D341Med (cell line): Measurements from ENCODE around the gene SLC26A5.
"Not testable (repeated sequence)": the region's sequence is repeated elsewhere in the genome, so short reads cannot be mapped to it uniquely, and the experiment has no call there.

Experiments
- DNase-seq: peaks from one replicate; pipeline ENCODE4 v3.0.0; 2012; ENCODE audit warnings: low spot score

The SLC26A5 gene

DNA sequence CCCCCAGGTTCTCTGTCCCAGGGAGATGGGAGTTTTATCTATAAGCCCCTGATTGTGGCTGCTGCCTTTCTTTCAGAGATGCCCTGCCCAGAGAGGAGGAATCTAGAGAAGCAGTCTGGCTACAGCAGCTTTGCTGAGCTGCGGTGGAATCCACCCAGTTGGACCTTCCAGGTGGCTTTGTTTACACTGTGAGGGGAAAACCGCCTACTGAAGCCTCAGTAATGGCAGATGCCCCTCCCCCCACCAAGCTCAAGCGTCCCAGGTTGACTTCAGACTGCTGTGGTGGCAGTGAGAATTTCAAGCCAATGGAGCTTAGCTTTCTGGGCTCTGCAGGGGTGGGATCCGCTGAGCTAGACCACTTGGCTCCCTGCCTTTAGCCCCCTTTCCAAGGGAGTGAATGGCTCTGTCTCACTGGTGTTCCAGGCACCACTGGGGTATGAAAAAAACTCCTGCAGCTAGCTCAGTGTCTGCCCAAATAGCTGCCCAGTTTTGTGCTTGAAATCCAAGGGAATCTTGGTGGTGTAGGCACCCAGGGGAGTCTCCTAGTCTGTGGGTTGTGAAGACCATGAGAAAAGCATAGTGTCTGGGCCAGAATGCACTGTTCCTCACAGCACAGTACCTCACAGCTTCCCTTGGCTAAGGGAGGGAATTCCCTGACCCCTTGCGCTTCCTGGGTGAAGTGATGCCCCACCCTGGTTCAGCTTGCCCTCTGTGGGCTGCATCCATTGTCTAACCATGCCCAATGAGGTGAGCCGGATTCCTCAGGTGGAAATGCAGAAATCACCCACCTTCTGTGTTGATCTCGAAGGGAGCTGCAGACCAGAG is 40.0 kb downstream of the SLC26A5 start:
- DNase-seq = not testable (repeated sequence)

- DNase-seq = not testable (repeated sequence)
Observed at GRCh38 chr7:103399687-103400086, 46.3 kb downstream of the SLC26A5 start.

DNA sequence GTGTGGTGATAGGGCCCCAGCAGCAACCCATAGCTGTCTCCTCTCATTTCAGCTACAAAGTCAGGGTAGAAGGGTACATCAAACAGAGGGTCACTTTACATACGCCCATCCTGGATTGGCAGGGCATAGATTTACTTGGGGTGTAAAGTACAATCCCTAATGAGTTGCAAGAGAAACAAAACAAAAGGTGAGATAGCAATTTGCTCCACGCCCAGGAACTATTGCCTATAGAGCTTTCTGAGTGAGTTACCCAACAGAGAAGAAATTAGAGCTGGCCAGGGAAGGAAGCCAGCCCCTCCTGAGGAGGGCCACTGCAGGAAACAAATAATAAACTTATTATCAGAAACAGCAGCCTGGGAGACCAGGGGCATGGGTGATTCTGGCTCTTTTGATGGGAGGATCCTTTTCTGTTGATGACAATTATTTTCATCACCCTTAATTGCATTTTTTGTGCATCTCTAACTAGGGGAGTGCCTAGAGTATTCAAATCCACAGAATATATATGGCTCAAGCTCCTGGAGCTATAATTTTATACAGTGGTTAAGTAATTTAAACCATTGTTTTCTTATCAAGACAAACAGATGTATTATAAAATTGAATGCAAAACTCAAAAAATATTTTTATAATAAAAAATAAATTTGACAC is 47.4 kb downstream of the SLC26A5 start:
- DNase-seq = no peak

DNA sequence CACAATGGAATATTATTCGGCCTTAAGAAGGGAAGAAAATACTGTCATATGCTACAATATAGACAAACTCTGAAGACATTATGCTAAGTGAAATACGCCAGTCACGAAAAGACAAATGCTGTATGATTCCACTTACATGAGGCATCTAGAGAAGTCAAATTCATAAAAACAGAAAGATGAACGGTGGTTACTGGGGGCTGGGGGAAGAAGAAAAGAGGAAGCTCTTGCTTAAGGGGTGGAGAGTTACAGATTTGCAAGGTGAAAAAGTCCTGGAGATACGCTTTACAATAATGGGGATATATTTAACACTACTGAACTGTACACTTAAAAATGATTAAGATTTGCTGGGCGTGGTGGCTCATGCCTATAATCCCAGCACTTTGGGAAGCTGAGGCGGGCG is 49.5 kb downstream of the SLC26A5 start:
- DNase-seq = no peak

- DNase-seq = no peak
Observed at GRCh38 chr7:103395071-103395470, 50.9 kb downstream of the SLC26A5 start.

DNA sequence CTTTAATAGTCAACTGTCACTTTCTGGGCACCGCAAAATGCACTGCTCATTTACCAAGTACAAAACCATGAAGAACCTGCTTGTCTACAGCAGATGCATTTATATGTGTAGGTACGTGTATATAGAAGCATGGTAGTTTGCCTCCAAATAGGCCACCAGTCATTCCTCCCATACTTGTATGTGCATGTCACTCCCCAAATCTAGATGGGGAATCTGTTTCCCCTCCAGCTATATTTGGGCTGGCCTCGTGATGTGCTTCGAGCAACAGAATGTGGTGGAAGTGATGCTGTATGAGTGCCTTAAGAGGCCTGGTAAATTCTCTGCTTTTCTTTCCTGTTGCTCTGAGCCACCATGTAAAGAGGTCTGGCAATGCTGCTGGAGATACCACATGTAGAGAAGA is 51.4 kb downstream of the SLC26A5 start:
- DNase-seq = no peak

- DNase-seq = no peak
Observed at GRCh38 chr7:103391976-103392375, 54.0 kb downstream of the SLC26A5 start.

- DNase-seq = no peak
Observed at GRCh38 chr7:103391150-103391549, 54.9 kb downstream of the SLC26A5 start.

DNA sequence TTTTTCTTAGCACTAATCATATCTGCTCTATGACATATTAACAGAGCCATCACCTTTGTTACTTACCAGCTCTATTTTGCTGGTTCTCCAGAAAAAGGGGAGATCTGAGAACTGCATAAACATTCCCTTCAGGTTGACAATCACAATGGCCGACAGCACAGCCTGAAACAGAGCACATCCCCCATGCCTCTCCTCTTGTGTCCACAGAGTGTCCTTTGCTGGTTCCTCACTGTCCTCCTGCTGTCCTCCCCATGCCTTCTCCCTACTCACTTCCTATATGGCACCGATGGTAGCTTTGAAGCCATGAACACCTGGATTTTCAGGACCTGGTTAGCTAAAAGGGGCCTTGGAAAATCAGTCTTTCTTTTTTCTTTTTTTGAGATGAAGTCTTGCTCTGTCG is 56.7 kb downstream of the SLC26A5 start:
- DNase-seq = no peak

- DNase-seq = no peak
Observed at GRCh38 chr7:103388469-103389140, 57.4 kb downstream of the SLC26A5 start.

- DNase-seq = no peak
Observed at GRCh38 chr7:103387242-103387641, 58.8 kb downstream of the SLC26A5 start.

DNA sequence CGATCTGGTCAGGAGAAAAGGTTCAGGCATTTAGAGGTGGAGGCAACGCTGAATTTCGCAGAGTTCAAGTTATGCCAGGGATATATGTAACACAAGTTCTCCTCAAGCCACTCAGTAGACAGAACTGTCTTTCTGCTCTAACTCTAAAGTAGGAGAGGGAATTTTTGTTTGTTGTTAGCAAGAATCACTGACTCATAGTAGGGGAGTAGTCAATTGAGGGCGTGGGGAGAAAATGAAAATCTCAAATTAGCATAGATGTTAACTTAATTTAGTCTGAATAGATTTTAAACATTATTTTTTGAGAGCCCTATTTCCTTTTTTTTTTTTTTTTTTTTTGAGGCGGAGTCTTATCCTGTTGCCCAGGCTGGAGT is 64.0 kb downstream of the SLC26A5 start:
- DNase-seq = no peak

DNA sequence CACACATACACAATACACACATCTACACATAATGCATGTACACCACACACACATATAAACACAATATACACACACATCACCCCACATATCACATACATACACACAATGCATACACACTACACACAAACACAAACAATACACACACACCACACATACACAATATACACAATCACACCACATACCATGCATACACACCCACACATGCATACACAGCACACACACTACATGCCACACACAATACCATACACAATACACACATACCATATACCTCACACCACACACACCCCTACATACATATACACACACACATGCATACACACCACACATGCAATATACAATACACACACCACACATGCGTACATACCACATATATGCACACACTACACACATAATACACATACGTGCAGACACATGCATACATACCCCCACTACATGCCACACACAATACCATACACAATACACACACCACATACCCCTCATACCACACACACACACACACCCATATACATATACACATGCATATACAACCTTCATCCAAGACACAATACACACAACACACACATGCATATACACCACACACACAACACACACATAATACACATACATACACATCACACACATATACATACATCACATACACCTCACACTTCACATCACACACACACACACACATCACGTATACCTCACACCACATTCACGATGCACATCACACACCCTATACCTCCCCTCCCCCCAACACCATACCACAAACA is 64.6 kb downstream of the SLC26A5 start:
- no peak for DNase-seq

DNA sequence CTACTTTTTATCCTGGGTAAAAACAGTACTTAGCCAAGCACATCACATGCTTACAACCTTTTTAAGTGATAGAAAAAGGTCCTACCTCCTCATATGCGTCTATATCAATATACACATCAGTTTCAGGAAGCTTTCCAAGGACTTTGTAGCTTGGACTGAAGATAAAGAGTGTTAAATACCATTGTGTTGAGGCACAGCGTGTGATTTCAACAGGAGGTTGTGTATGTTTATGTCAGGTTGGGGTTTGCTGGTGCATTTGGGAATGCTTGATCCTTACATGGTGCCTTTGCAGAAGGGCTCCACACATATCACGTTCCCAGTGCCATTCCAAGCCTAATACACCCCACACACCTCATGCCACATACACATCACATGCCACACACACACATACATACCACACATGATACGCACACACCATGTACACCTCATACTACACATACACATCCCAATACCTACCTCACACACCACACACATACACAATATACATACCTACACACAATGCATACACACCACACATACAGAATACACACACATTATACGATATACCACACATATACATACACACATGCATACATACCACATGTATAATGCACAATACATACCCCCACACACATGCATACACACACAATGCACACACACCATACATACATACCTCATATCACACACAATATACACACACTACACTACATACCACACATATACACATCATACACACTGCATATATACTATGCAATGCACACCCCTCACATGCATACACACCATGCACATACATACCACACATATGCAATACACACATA is 65.4 kb downstream of the SLC26A5 start:
- no peak for DNase-seq

- no peak for DNase-seq
Observed at GRCh38 chr7:103379270-103379975, 66.6 kb downstream of the SLC26A5 start.

- DNase-seq = no peak
Observed at GRCh38 chr7:103373866-103374643, 72.0 kb downstream of the SLC26A5 start.

GRCh38 chr7:103369432-103369831 is 76.6 kb downstream of the SLC26A5 start:
- DNase-seq = no peak

DNA sequence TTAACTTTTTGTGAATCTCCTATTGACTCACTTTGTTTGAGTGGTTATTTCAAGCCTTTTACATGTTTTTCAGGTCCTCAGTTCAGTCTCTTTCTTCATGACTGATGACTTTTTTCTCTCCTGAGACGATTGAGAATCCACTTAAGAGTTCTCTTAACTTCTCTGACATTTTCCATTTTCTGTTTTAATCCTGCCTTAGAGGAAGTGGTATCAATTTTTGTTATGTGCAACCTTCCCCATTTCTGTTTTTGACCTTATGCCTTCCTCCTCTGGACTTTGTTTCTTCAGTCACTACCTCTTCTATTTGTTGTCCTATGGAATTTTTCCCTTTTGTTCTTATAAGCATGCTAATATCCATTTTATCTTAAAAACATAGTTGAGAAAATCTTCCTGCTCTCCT is 96.2 kb downstream of the SLC26A5 start:
- no peak for DNase-seq

- no peak for DNase-seq
Observed at GRCh38 chr7:103348959-103349358, 97.0 kb downstream of the SLC26A5 start.

DNA sequence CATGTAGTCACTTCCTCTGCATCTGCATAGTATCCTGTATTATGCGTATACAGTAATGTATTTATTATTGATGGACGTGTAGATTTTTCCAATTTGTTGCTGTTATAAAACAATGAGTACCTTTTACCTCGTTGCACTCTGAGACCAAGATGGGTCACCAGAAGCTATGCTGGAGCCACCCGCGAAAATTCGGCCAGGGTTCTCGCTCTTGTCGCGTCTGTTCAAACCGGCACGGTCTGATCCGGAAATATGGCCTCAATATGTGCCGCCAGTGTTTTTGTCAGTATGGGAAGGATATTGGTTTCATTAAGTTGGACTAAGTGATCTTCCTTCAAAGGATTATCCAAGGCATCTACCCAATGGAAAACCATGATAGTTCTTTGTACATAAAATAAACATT is 97.6 kb downstream of the SLC26A5 start:
- DNase-seq = no peak
